ENCODE measurements around the gene AOX1.

GRCh38 chr2:200635251-200635650, 49.4 kb downstream of the AOX1 start:
- no peak for TF ChIP-seq CTCF (IDR thresholded peaks at IDR 0.05; ENCODE audit: control extremely low read depth in 1 of 3, insufficient read depth in 1 of 3, low read depth in 1 of 3, low read length in 3 of 3)
- TF ChIP-seq BCL11A (IDR thresholded peaks at IDR 0.05; ENCODE audit: low read depth in 2 of 2, low read length in 2 of 2), result no peak
- no peak for TF ChIP-seq SP1 (IDR thresholded peaks at IDR 0.05; ENCODE audit: low read depth, low read length)
- no peak for TF ChIP-seq RAD21 (IDR thresholded peaks at IDR 0.05 in 1 of 2, conservative IDR thresholded peaks at IDR 0.05 in 1 of 2; ENCODE audit: low read depth in 2 of 2, low read length in 2 of 2)
- TF ChIP-seq ZNF274 (IDR thresholded peaks at IDR 0.05; ENCODE audit: borderline replicate concordance, extremely low read depth, low read length), result no peak
- no peak for TF ChIP-seq POLR2AphosphoS5 (IDR thresholded peaks at IDR 0.05; ENCODE audit: low read depth, low read length)
- TF ChIP-seq RFX5 (IDR thresholded peaks at IDR 0.05; ENCODE audit: borderline replicate concordance, low read depth, low read length), result no peak
- TF ChIP-seq MAX (IDR thresholded peaks at IDR 0.05), result no peak
- TF ChIP-seq SUZ12 (IDR thresholded peaks at IDR 0.05; ENCODE audit: low read length), result no peak
- TF ChIP-seq EZH2 (IDR thresholded peaks at IDR 0.05; ENCODE audit: low read depth, low read length, severe bottlenecking), result no peak
- no peak for TF ChIP-seq SP2 (IDR thresholded peaks at IDR 0.05; ENCODE audit: low read length)
- no peak for TF ChIP-seq SRF (IDR thresholded peaks at IDR 0.05; ENCODE audit: low read depth, low read length)
